ENCODE measurements around the gene RNLS.

RNLS gene

DNA sequence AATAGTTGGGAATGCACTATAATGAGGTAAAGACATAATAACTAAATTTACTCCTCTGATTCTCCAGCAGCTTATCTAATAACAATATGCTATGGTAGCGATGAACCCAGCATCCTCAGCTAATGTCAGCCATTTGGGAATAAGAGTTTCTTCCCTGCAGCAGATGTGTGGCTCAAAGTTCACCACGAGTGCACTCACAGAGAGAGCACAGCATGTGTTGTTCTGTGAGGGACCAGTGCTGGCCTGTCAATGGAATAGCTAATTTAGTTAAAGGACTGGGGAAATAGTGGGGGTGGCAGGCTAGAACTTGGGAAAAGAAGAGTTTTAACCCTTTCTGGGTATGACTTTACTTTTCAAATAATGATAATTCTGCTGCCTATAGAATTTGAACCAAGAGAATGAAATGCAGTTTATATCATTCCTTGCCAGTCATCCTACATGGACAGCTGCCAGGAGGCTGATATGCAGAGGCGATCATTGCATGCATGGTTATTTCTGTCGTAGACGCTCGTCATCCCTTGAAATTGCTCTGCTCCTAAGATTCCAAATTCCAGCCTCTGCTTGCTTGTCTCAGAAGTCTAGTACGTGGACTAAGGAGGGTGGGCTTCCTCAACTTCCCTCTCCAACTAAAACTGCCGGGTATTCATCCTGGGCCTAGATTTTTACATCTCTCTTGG, 355.6 kb downstream of the RNLS start:
- DNase-seq = no peak

DNA sequence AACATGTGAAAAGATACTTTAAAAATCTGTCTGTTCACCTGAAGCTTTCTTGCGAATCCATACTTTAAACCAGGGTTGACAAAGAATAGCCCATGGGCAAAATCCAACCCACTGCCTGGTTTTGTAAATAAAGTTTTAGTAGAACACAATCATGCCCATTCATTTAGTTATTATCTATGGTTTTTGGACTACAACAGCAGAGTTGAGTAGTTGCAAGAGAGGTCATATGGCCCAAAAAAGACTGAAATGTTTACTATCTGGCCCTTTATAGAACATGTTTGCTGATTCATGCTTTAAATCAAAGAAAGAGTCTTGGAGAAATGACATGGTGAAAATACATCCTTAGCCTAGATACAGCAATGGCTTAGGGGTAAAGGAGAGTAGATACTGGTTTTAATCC, 356.2 kb downstream of the RNLS start:
- DNase-seq = no peak

DNA sequence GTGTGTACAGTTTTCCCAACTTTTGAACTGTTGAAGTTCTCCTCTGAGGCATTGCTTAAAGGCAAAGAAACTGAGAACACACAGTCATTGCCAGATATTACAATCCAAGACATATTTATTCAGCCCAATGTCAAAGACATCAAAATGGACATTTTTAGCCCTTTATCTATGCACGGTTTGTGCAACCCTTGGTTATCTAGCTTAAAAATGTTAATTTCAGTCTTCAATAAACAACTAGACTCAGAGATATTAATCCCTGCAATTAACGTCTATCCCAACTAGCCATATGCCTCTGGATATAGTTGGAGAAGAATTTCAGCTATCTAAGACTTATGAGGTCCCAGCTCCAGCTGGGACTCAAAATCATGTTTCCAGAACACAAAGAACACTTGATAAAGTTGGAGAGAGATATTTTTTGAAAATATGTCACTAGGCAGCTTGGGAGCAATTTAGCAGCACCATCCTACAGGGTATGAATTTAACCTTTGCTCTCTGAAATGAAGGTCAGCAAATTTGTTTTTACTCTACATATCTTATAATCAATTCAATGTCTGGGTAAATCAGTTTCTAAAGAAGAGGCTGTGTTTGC, 357.0 kb downstream of the RNLS start:
- DNase-seq = no peak
